ENCODE results near the gene MBD6.

DNA sequence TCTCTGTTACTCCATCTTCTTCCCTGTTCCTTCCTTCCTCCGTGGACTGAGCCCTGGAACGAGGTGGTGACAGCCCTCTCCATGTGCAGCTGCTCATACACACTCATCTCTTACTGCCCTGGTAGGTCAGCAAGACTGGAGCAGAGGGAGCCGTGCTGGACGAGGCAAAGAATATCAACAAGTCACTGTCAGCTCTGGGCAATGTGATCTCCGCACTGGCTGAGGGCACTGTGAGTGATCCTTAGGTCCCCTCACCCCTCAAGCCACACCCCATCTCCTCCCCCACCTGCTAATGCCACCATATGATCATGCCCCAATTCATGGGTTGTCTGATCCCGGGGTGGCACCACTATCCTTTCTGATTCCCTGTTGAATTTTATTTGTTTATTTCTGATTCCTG is 46.2 kb downstream of the MBD6 start:
- TF ChIP-seq RAD21 (CRISPR knock-in tag; IDR thresholded peaks at IDR 0.05) (no peak), TAF1 (CRISPR knock-in tag; IDR thresholded peaks at IDR 0.05) (no peak)

All from HepG2 (cell line).